HEK293 (cell line): ENCODE measurements around the gene TP73.

Experiments used
- BCL11A ChIP-seq: fragments of 450-650 bp; formaldehyde crosslinking; IDR thresholded peaks from 2 replicates; pipeline ENCODE4 v1.5.1; 2016; ENCODE audit warnings: low read depth, missing biosample characterization, missing genetic modification characterization
- EGR2 ChIP-seq: fragments of 450-650 bp; formaldehyde crosslinking; IDR thresholded peaks from 2 replicates; pipeline ENCODE4 v1.5.1; 2016; ENCODE audit warnings: low read depth, missing biosample characterization, missing genetic modification characterization
- GLIS1 ChIP-seq: fragments of 450-650 bp; formaldehyde crosslinking; IDR thresholded peaks from 2 replicates; pipeline ENCODE4 v1.5.1; 2016; ENCODE audit warnings: missing biosample characterization, missing genetic modification characterization
- GLIS2 ChIP-seq: fragments of 450-650 bp; formaldehyde crosslinking; IDR thresholded peaks from 2 replicates; pipeline ENCODE4 v1.5.1; 2016; ENCODE audit warnings: missing biosample characterization, missing genetic modification characterization
- KLF10 ChIP-seq: fragments of 450-650 bp; IDR thresholded peaks from 2 replicates; pipeline ENCODE4 v1.5.1; 2018; ENCODE audit warnings: missing biosample characterization, mild to moderate bottlenecking, missing genetic modification characterization
- MEIS1 ChIP-seq: sonication (generic); formaldehyde crosslinking; IDR thresholded peaks from 2 replicates; pipeline ENCODE4 v1.8.1; 2022; ENCODE audit warnings: missing genetic modification reagents, mild to moderate bottlenecking, borderline replicate concordance
- SP7 ChIP-seq: fragments of 450-650 bp; formaldehyde crosslinking; IDR thresholded peaks from 2 replicates; pipeline ENCODE4 v1.5.1; 2016; ENCODE audit warnings: missing biosample characterization, missing genetic modification characterization
- ZBTB17 ChIP-seq: fragments of 450-650 bp; formaldehyde crosslinking; IDR thresholded peaks from 2 replicates; pipeline ENCODE4 v1.5.1; 2016; ENCODE audit warnings: missing biosample characterization, missing genetic modification characterization
- ZBTB7A ChIP-seq: fragments of 450-650 bp; formaldehyde crosslinking; IDR thresholded peaks from 2 replicates; pipeline ENCODE4 v1.5.1; 2016; ENCODE audit warnings: low read depth, missing biosample characterization, missing genetic modification characterization
- ZEB2 ChIP-seq: fragments of 450-650 bp; formaldehyde crosslinking; IDR thresholded peaks from 2 replicates; pipeline ENCODE4 v1.5.1; 2016; ENCODE audit warnings: missing biosample characterization, missing genetic modification characterization
- ZFHX2 ChIP-seq: fragments of 450-650 bp; formaldehyde crosslinking; conservative IDR thresholded peaks from 2 replicates; pipeline ENCODE4 v1.5.1; 2016; ENCODE audit warnings: missing biosample characterization, missing genetic modification characterization
- ZNF175 ChIP-seq: fragments of 450-650 bp; formaldehyde crosslinking; IDR thresholded peaks from 2 replicates; pipeline ENCODE4 v1.5.1; 2016; ENCODE audit warnings: missing biosample characterization, missing genetic modification characterization
- ZNF239 ChIP-seq: fragments of 450-650 bp; formaldehyde crosslinking; IDR thresholded peaks from 2 replicates; pipeline ENCODE4 v1.5.1; 2016; ENCODE audit warnings: missing biosample characterization, missing genetic modification characterization
- ZNF274 ChIP-seq, 2 experiments: fragments of 200-500 bp in 1 of 2; fragments of 450-650 bp in 1 of 2; sonication (Bioruptor generic) in 1 of 2; formaldehyde crosslinking in 1 of 2; IDR thresholded peaks; 2 replicates each; pipeline versions ENCODE4 v1.5.1 to v1.6.1; 2014 to 2016; ENCODE audit warnings: borderline replicate concordance in 1 of 2, inconsistent platforms in 1 of 2, low read length in 1 of 2, missing biosample characterization in 1 of 2, missing genetic modification characterization in 1 of 2
- ZNF341 ChIP-seq: fragments of 450-650 bp; formaldehyde crosslinking; IDR thresholded peaks from 2 replicates; pipeline ENCODE4; 2016; ENCODE audit warnings: low read depth, missing biosample characterization, missing genetic modification characterization
- ZNF501 ChIP-seq: fragments of 450-650 bp; formaldehyde crosslinking; IDR thresholded peaks from 2 replicates; pipeline ENCODE4 v1.5.1; 2016; ENCODE audit warnings: missing biosample characterization, missing genetic modification characterization
- ZNF514 ChIP-seq: fragments of 450-650 bp; formaldehyde crosslinking; IDR thresholded peaks from 2 replicates; pipeline ENCODE4 v1.5.1; 2016; ENCODE audit warnings: missing biosample characterization, missing genetic modification characterization
- ZNF558 ChIP-seq: fragments of 450-650 bp; formaldehyde crosslinking; IDR thresholded peaks from 2 replicates; pipeline ENCODE4 v1.5.1; 2016; ENCODE audit warnings: missing biosample characterization, missing genetic modification characterization
- ZNF76 ChIP-seq: fragments of 450-650 bp; formaldehyde crosslinking; IDR thresholded peaks from 2 replicates; pipeline ENCODE4; 2016; ENCODE audit warnings: low read depth, missing biosample characterization, missing genetic modification characterization, borderline replicate concordance
- ZNF768 ChIP-seq: fragments of 450-650 bp; formaldehyde crosslinking; IDR thresholded peaks from 2 replicates; pipeline ENCODE4 v1.5.1; 2018; ENCODE audit warnings: missing biosample characterization, mild to moderate bottlenecking, missing genetic modification characterization
- ZNF777 ChIP-seq: fragments of 450-650 bp; formaldehyde crosslinking; IDR thresholded peaks from 2 replicates; pipeline ENCODE4 v1.5.1; 2017; ENCODE audit warnings: missing biosample characterization, missing genetic modification characterization, borderline replicate concordance
- ZNF830 ChIP-seq: fragments of 450-650 bp; IDR thresholded peaks from 2 replicates; pipeline ENCODE4 v1.5.0; 2018; ENCODE audit warnings: missing biosample characterization, missing genetic modification characterization, low read depth, mild to moderate bottlenecking, moderate library complexity
- ZSCAN16 ChIP-seq: fragments of 450-650 bp; formaldehyde crosslinking; IDR thresholded peaks from 2 replicates; pipeline ENCODE4 v1.5.1; 2016; ENCODE audit warnings: missing biosample characterization, missing genetic modification characterization
- ZXDB ChIP-seq: fragments of 450-650 bp; formaldehyde crosslinking; IDR thresholded peaks from 2 replicates; pipeline ENCODE4 v1.5.1; 2016; ENCODE audit warnings: missing biosample characterization, missing genetic modification characterization
- TF ChIP-seq, protein P1 (sequence below): fragments of 450-650 bp; formaldehyde crosslinking; IDR thresholded peaks from 2 replicates; pipeline ENCODE4 v1.5.1; 2016; ENCODE audit warnings: missing biosample characterization, missing genetic modification characterization
- TF ChIP-seq, protein P2 (sequence below): fragments of 450-650 bp; formaldehyde crosslinking; IDR thresholded peaks from 2 replicates; pipeline ENCODE4 v1.5.1; 2016; ENCODE audit warnings: missing biosample characterization, missing genetic modification characterization
- TF ChIP-seq, protein P3 (sequence below): IDR thresholded peaks from 2 replicates; pipeline ENCODE4 v1.6.1; 2011; ENCODE audit warnings: mild to moderate bottlenecking, low read depth, low read length, borderline replicate concordance
- TF ChIP-seq, protein P4 (sequence below): fragments of 450-650 bp; formaldehyde crosslinking; IDR thresholded peaks from 2 replicates; pipeline ENCODE4 v1.5.1; 2017; ENCODE audit warnings: missing biosample characterization, missing genetic modification characterization
- TF ChIP-seq, protein P5 (sequence below): fragments of 450-650 bp; formaldehyde crosslinking; IDR thresholded peaks from 2 replicates; pipeline ENCODE4 v1.5.1; 2016; ENCODE audit warnings: missing biosample characterization, missing genetic modification characterization

TP73 gene

DNA sequence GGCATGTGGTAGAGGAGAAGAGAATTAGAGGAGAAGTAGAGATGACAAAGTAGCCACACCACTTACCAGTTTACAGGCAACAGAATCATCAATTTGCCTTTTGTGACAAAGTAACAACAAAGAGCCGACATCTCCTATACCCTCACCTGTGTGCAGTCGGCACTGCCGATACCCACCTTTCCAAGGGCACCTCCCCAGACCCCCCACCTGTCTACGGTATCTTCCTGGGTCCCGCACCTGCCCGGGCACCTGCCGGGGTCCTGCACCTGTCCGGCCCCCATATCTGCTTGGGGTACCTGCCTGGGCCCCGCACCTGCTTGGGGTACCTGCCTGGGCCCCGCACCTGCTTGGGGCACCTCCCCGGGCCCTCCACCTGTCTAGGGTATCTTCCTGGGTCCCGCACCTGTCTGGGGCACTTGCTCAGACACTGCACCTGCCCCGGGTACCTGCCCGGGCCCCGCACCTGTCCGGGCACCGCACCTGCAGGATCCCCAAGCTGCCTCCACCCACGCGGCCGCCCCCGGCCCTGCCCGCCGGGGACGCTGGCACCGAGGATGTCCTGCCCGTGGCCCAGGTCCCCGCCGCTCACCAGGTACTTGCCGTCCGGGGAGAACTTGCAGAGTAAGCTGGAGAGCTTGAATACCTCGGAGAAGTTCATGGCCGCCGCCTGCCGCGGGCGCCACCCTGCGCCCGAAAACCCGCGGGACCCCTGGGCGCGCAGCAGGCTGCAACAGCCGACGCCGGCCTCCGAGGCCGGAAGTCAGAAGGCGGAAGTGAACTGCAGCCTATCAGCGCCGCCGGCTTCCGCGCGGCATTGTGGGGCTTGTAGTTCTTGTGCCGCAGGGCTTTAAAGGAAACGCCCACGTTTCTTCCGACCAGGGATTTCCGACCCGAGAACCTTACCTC, 2.7 kb upstream of the TP73 start, which contains the start of gene WRAP73 (continued):
- TF ChIP-seq, protein P1, sequence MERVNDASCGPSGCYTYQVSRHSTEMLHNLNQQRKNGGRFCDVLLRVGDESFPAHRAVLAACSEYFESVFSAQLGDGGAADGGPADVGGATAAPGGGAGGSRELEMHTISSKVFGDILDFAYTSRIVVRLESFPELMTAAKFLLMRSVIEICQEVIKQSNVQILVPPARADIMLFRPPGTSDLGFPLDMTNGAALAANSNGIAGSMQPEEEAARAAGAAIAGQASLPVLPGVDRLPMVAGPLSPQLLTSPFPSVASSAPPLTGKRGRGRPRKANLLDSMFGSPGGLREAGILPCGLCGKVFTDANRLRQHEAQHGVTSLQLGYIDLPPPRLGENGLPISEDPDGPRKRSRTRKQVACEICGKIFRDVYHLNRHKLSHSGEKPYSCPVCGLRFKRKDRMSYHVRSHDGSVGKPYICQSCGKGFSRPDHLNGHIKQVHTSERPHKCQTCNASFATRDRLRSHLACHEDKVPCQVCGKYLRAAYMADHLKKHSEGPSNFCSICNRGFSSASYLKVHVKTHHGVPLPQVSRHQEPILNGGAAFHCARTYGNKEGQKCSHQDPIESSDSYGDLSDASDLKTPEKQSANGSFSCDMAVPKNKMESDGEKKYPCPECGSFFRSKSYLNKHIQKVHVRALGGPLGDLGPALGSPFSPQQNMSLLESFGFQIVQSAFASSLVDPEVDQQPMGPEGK (tag by site-specific recombination) = peak; percentile 37; the same call in 1 of the 2 replicates
- TF ChIP-seq ZNF514 (tag by site-specific recombination) (no peak), ZEB2 (peak; percentile 84), KLF10 (tag by site-specific recombination) (peak; percentile 47; the same call in 1 of the 2 replicates), ZSCAN16 (tag by site-specific recombination) (no peak), ZNF274 (IDR thresholded peaks at IDR 0.05; ENCODE audit: low read length) (no peak), ZNF274 (tag by site-specific recombination; IDR thresholded peaks at IDR 0.05; ENCODE audit: borderline replicate concordance) (no peak), GLIS1 (peak; percentile 27; the same call in 1 of the 2 replicates), SP7 (tag by site-specific recombination) (0 out of 2 replicates have a peak, but pooled peaks have one; percentile 44), ZNF830 (tag by site-specific recombination) (no peak), ZBTB17 (tag by site-specific recombination) (peak; percentile 54; the same call in 1 of the 2 replicates), ZNF558 (tag by site-specific recombination) (no peak), ZFHX2 (tag by site-specific recombination) (peak; percentile 69), ZNF175 (no peak), ZBTB7A (tag by site-specific recombination) (no peak), ZNF239 (tag by site-specific recombination) (no peak), GLIS2 (tag by site-specific recombination) (peak; percentile 40; the same call in 1 of the 2 replicates), BCL11A (tag by site-specific recombination) (no peak), ZNF76 (peak; percentile 90; the same call in 1 of the 2 replicates), EGR2 (tag by site-specific recombination) (peak; percentile 41), ZNF768 (no peak), ZXDB (tag by site-specific recombination) (peak; percentile 80), ZNF777 (no peak), MEIS1 (CRISPR knock-in tag) (no peak), ZNF501 (tag by site-specific recombination) (peak; percentile 45; the same call in 1 of the 2 replicates), ZNF341 (tag by site-specific recombination) (peak; percentile 72)
- TF ChIP-seq, protein P2, sequence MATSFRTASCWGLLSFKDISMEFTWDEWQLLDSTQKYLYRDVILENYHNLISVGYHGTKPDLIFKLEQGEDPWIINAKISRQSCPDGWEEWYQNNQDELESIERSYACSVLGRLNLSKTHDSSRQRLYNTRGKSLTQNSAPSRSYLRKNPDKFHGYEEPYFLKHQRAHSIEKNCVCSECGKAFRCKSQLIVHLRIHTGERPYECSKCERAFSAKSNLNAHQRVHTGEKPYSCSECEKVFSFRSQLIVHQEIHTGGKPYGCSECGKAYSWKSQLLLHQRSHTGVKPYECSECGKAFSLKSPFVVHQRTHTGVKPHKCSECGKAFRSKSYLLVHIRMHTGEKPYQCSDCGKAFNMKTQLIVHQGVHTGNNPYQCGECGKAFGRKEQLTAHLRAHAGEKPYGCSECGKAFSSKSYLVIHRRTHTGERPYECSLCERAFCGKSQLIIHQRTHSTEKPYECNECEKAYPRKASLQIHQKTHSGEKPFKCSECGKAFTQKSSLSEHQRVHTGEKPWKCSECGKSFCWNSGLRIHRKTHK (tag by site-specific recombination) = no peak
- TF ChIP-seq, protein P3, sequence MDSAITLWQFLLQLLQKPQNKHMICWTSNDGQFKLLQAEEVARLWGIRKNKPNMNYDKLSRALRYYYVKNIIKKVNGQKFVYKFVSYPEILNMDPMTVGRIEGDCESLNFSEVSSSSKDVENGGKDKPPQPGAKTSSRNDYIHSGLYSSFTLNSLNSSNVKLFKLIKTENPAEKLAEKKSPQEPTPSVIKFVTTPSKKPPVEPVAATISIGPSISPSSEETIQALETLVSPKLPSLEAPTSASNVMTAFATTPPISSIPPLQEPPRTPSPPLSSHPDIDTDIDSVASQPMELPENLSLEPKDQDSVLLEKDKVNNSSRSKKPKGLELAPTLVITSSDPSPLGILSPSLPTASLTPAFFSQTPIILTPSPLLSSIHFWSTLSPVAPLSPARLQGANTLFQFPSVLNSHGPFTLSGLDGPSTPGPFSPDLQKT = peak; percentile 57; the same call in 1 of the 2 replicates
- TF ChIP-seq, protein P4, sequence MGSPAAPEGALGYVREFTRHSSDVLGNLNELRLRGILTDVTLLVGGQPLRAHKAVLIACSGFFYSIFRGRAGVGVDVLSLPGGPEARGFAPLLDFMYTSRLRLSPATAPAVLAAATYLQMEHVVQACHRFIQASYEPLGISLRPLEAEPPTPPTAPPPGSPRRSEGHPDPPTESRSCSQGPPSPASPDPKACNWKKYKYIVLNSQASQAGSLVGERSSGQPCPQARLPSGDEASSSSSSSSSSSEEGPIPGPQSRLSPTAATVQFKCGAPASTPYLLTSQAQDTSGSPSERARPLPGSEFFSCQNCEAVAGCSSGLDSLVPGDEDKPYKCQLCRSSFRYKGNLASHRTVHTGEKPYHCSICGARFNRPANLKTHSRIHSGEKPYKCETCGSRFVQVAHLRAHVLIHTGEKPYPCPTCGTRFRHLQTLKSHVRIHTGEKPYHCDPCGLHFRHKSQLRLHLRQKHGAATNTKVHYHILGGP = no peak
- TF ChIP-seq, protein P5, sequence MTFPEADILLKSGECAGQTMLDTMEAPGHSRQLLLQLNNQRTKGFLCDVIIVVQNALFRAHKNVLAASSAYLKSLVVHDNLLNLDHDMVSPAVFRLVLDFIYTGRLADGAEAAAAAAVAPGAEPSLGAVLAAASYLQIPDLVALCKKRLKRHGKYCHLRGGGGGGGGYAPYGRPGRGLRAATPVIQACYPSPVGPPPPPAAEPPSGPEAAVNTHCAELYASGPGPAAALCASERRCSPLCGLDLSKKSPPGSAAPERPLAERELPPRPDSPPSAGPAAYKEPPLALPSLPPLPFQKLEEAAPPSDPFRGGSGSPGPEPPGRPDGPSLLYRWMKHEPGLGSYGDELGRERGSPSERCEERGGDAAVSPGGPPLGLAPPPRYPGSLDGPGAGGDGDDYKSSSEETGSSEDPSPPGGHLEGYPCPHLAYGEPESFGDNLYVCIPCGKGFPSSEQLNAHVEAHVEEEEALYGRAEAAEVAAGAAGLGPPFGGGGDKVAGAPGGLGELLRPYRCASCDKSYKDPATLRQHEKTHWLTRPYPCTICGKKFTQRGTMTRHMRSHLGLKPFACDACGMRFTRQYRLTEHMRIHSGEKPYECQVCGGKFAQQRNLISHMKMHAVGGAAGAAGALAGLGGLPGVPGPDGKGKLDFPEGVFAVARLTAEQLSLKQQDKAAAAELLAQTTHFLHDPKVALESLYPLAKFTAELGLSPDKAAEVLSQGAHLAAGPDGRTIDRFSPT = peak; percentile 75
